GM12878 (cell line): Measurements from ENCODE around the gene ITGAD. TPM values are rescaled to one million over a fixed set of nuclear protein-coding genes. Genes with fewer than 3 reads are reported as not detected.

Experiments used
- ATAC-seq: fragments of 200-7000 bp; cut with Tn5 transposase; 3 replicates; pipeline ENCODE4 v1.9.1; 2020; ENCODE audit warnings: mild to moderate bottlenecking, moderate library complexity
- BruUV-seq: library from RNA; stranded (reverse); fragments of 400-500 nt; replicated peaks from 2 replicates; lab custom pipeline; 2021; lab: Mats Ljungman, UMichigan
- CTCF ChIA-PET: fragments of 300-600 bp; sonication (Branson Sonifier 250); formaldehyde crosslinking; extraction: SDS; loops from one replicate; lab custom pipeline; 2021; ENCODE audit warnings: inconsistent platforms; lab: Yijun Ruan, JAX
- POLR2A ChIA-PET: fragments of 350-600 bp; formaldehyde crosslinking; extraction: SDS; loops from one replicate; lab custom pipeline; 2021; ENCODE audit warnings: inconsistent platforms; lab: Charles Lee
- RAD21 ChIA-PET: fragments of 300-600 bp; sonication (Branson Sonifier 250); formaldehyde crosslinking; loops from one replicate; lab custom pipeline; 2023; ENCODE audit warnings: antibody characterized with exemption; ENCODE audit not compliant: unreplicated experiment; lab: Charles Lee
- SMC1A ChIA-PET: fragments of 300-600 bp; sonication (Branson Sonifier 250); formaldehyde crosslinking; loops from one replicate; lab custom pipeline; 2023; ENCODE audit not compliant: unreplicated experiment, uncharacterized antibody; lab: Charles Lee
- DNase-seq: peaks from one replicate; pipeline ENCODE4 v3.0.0-alpha.2; 2011; ENCODE audit warnings: low read depth, low spot score
- FAIRE-seq: peaks from 3 replicates; lab custom pipeline; 2011; peaks lifted over from hg19 to GRCh38; lab: Jason Lieb, UNC
- H2AFZ ChIP-seq: 2 replicates; pipeline ENCODE4 v1.6.0; 2011; ENCODE audit warnings: low read depth, low read length, control low read depth; ENCODE audit not compliant: control insufficient read depth
- H3K27ac ChIP-seq: 2 replicates; pipeline ENCODE4 v1.5.1; 2011; ENCODE audit warnings: control low read depth; ENCODE audit not compliant: control insufficient read depth, insufficient read depth
- H3K27me3 ChIP-seq, 2 experiments: replicated peaks in 1 of 2; 2 replicates each; pipeline versions ENCODE4 v1.6.0 to v1.6.1; 2011; ENCODE audit warnings: low read length in 1 of 2; ENCODE audit not compliant: control insufficient read depth in 2 of 2, insufficient read depth in 2 of 2
- H3K36me3 ChIP-seq, 2 experiments: 2 replicates each; pipeline ENCODE4 v1.5.1; 2011; ENCODE audit warnings: low read length in 1 of 2; ENCODE audit not compliant: control insufficient read depth in 2 of 2, insufficient read depth in 2 of 2
- H3K4me1 ChIP-seq: 2 replicates; pipeline ENCODE4 v1.6.1; 2011; ENCODE audit warnings: mild to moderate bottlenecking, low read length, moderate library complexity, mixed read lengths; ENCODE audit not compliant: control insufficient read depth, insufficient read depth
- H3K4me2 ChIP-seq: 2 replicates; pipeline ENCODE4 v1.6.0; 2011; ENCODE audit warnings: control low read depth; ENCODE audit not compliant: control insufficient read depth, insufficient read depth
- H3K4me3 ChIP-seq: fragments of 200-600 bp; sonication (generic); 2 replicates; pipeline ENCODE4 v1.5.1; 2016
- H3K79me2 ChIP-seq: 2 replicates; pipeline ENCODE4 v1.6.0; 2011; ENCODE audit warnings: low read length; ENCODE audit not compliant: control insufficient read depth, insufficient read depth
- H3K9ac ChIP-seq: 2 replicates; pipeline ENCODE4 v1.8.0; 2011; ENCODE audit warnings: low read length, control low read depth, mixed read lengths; ENCODE audit not compliant: control insufficient read depth, insufficient read depth
- H3K9me3 ChIP-seq: replicated peaks from 3 replicates; pipeline ENCODE4 v1.5.1; 2011; ENCODE audit warnings: mild to moderate bottlenecking, low read length; ENCODE audit not compliant: control insufficient read depth, insufficient read depth
- H4K20me1 ChIP-seq: 2 replicates; pipeline ENCODE4 v1.6.0; 2011; ENCODE audit not compliant: control insufficient read depth, insufficient read depth
- BCL11A ChIP-seq: IDR thresholded peaks from 2 replicates; pipeline ENCODE4 v1.6.1; 2011; ENCODE audit warnings: low read depth, low read length
- CBFB ChIP-seq: IDR thresholded peaks from 2 replicates; pipeline ENCODE4 v1.6.1; 2016; ENCODE audit warnings: antibody characterized with exemption, low read depth
- E4F1 ChIP-seq: fragments of 450-650 bp; IDR thresholded peaks from 2 replicates; pipeline ENCODE4 v1.6.1; 2018; ENCODE audit warnings: borderline replicate concordance, mild to moderate bottlenecking; ENCODE audit not compliant: partially characterized antibody
- ELK1 ChIP-seq: IDR thresholded peaks from 2 replicates; pipeline ENCODE4 v1.6.1; 2012; ENCODE audit warnings: low read depth, low read length, improper control_type of control experiment
- HDAC6 ChIP-seq: fragments of 200-600 bp; sonication (generic); IDR thresholded peaks from one replicate; pipeline ENCODE4 v1.8.0; 2017; ENCODE audit warnings: antibody characterized with exemption; ENCODE audit not compliant: unreplicated experiment
- JUND ChIP-seq: IDR thresholded peaks from 2 replicates; pipeline ENCODE4 v1.6.1; 2012; ENCODE audit warnings: low read depth, mild to moderate bottlenecking, low read length, improper control_type of control experiment, moderate library complexity
- LARP7 ChIP-seq: fragments of 450-650 bp; IDR thresholded peaks from 2 replicates; pipeline ENCODE4 v1.6.1; 2017; ENCODE audit warnings: mild to moderate bottlenecking
- MTA2 ChIP-seq: fragments of 450-650 bp; IDR thresholded peaks from 2 replicates; pipeline ENCODE4 v1.6.1; 2016; ENCODE audit warnings: low read depth, mild to moderate bottlenecking, moderate library complexity
- MTA3 ChIP-seq: IDR thresholded peaks from 2 replicates; pipeline ENCODE4 v1.6.1; 2012; ENCODE audit warnings: low read length, inconsistent platforms, borderline replicate concordance
- MXI1 ChIP-seq: fragments of 150-350 bp; IDR thresholded peaks from 2 replicates; pipeline ENCODE4 v1.6.1; 2011; ENCODE audit warnings: low read depth, mild to moderate bottlenecking, inconsistent platforms, low read length, improper control_type of control experiment
- NR2C2 ChIP-seq: IDR thresholded peaks from 2 replicates; pipeline ENCODE4 v1.6.1; 2011; ENCODE audit warnings: borderline replicate concordance, low read depth; ENCODE audit not compliant: control insufficient read depth, insufficient read length
- PBX3 ChIP-seq: IDR thresholded peaks from 2 replicates; pipeline ENCODE4 v1.6.1; 2011; ENCODE audit warnings: mild to moderate bottlenecking, low read depth, low read length, moderate library complexity; ENCODE audit not compliant: insufficient replicate concordance
- POLR2AphosphoS2 ChIP-seq: IDR thresholded peaks from 2 replicates; pipeline ENCODE4 v1.6.1; 2011; ENCODE audit warnings: low read depth, mild to moderate bottlenecking, low read length, improper control_type of control experiment, moderate library complexity
- SP1 ChIP-seq: IDR thresholded peaks from one replicate; pipeline ENCODE4 v1.6.1; 2011; ENCODE audit warnings: low read depth, low read length
- SPI1 ChIP-seq: IDR thresholded peaks from 2 replicates; pipeline ENCODE4 v1.6.1; 2011; ENCODE audit warnings: low read depth, mild to moderate bottlenecking, low read length, moderate library complexity, borderline replicate concordance; ENCODE audit not compliant: insufficient read depth
- SUZ12 ChIP-seq: fragments of 200-600 bp; sonication (generic); IDR thresholded peaks from one replicate; pipeline ENCODE4 v1.6.1; 2018; ENCODE audit warnings: antibody characterized with exemption, mild to moderate bottlenecking; ENCODE audit not compliant: unreplicated experiment
- ZBED1 ChIP-seq: IDR thresholded peaks from 2 replicates; pipeline ENCODE4 v1.6.1; 2016; ENCODE audit warnings: borderline replicate concordance
- ZNF384 ChIP-seq: IDR thresholded peaks from 2 replicates; pipeline ENCODE4 v1.6.1; 2012; ENCODE audit warnings: low read depth, mild to moderate bottlenecking, low read length, improper control_type of control experiment, borderline replicate concordance
- WGBS: methylation state at CpG from one replicate; pipeline ENCODE4 v1.1.6; 2016; ENCODE audit warnings: low lambda C conversion rate; ENCODE audit not compliant: insufficient replicate concordance, insufficient coverage; ENCODE audit errors: missing lambda C conversion rate; 5-methylcytosine and 5-hydroxymethylcytosine counted together
- in situ Hi-C: fragments of 300-500 bp; cut with MboI; formaldehyde crosslinking; loops from 9 replicates; pipeline ENCODE4 v1.14.3; 2018; ENCODE audit warnings: mixed read lengths
- intact Hi-C: fragments of 100-400 bp; cut with micrococcal nuclease; formaldehyde crosslinking; loops from one replicate; pipeline ENCODE4 v1.14.2; 2022; ENCODE audit not compliant: unreplicated experiment
- polyA plus RNA-seq, 11 experiments: library from polyadenylated mRNA; depleted of rRNA in 4 of 11; unstranded in 6 of 11; stranded (reverse) in 5 of 11; fragments of >200 nt; fragmentation: Nextera tagmentation in 4 of 11; fragmentation: Illumina TruSeq in 1 of 11; extraction: Ambion mirVana in 4 of 11; extraction: Trizol in 1 of 11; gene quantifications; 1 replicate in 1 of 11; 2 replicates in 10 of 11; pipeline versions ENCODE4 v1.2.1 to v1.2.3, GENCODE V29; 2011 to 2016; ENCODE audit warnings: inconsistent platforms in 2 of 11, missing spikeins in 2 of 11, low read depth in 1 of 11
- total RNA-seq, 4 experiments: library from RNA; depleted of rRNA in 3 of 4; stranded (reverse); fragments of >200 nt in 3 of 4; fragmentation: Illumina TruSeq in 1 of 4; extraction: Trizol in 1 of 4; gene quantifications; 2 replicates each; pipeline versions ENCODE4 v1.2.1 to v1.2.3, GENCODE V29; 2013 to 2021

Gene ITGAD
- total and polyA plus RNA-seq, 10 of the 15 experiments (the other 5 are each of a cell fraction or from before 2014, with no cell fraction given), result 0.29 to 4.0 (median 1.2) TPM

GRCh38 chr16:31352376-31353115 lies 40.6 kb upstream of the ITGAD start:
- Histone ChIP-seq H3K4me3 (peak overlapping the region; percentile 57; the same call in 1 of the 2 replicates), H3K79me2 (no peaks in the 10 kb centered on the region), H3K36me3 (no peaks in the 10 kb centered on the region), H3K4me1 (peaks cover 60% of the 10 kb centered on the region), H3K4me2 (peak overlapping the region; percentile 97), H3K27ac (peak overlapping the region; percentile 65), H3K9ac (peak overlapping the region; percentile 24), H4K20me1 (no peaks in the 10 kb centered on the region), H3K9me3 (peaks cover 2% of the 10 kb centered on the region; the same call in 1 of the 3 replicates), H3K27me3 (no peaks in the 10 kb centered on the region), H2AFZ (peak overlapping the region; percentile 16; the same call in 1 of the 2 replicates)
- POLR2A ChIA-PET, result no interaction called here
- ATAC-seq (peak; percentile 39), DNase-seq (no peak), FAIRE-seq (no peak)
- SMC1A ChIA-PET, result interaction anchor here (1.5 to 1.6 kb wide), 2 partner anchors 8 to 152 kb away, joined by 3 to 4 read pairs; no protein-coding TSS in a partner anchor
- intact Hi-C loops, result loop anchor here (5.0 to 10.0 kb wide), 2 partner anchors 85 to 522 kb away; partner anchors contain the start of gene ZNF267
- BruUV-seq, result no TSS peak
- RAD21 ChIA-PET, result no interaction called here
- CTCF ChIA-PET, result no interaction called here
- WGBS, result 18% methylated on average over 17 of the region's 22 CpGs
- in situ Hi-C loops, result loop anchor here (10.0 kb wide), 1 partner anchor 522 kb away; the partner anchor contains the start of gene ZNF267
- peak; percentile 47; the same call in 1 of the 2 replicates for TF ChIP-seq LARP7
- TF ChIP-seq SP1, result no peak
- TF ChIP-seq CBFB, result no peak
- no peak for TF ChIP-seq ELK1
- no peak for TF ChIP-seq E4F1
- TF ChIP-seq BCL11A, result no peak; the same call in 1 of the 2 replicates
- peak; percentile 92 for TF ChIP-seq SPI1
- no peak for TF ChIP-seq ZNF384
- TF ChIP-seq NR2C2, result no peak
- no peak for TF ChIP-seq HDAC6
- TF ChIP-seq ZBED1, result no peak
- no peak for TF ChIP-seq MTA3
- TF ChIP-seq POLR2AphosphoS2, result no peak
- TF ChIP-seq SUZ12, result no peak
- TF ChIP-seq JUND, result no peak
- no peak for TF ChIP-seq PBX3
- peak; percentile 16; the same call in 1 of the 2 replicates for TF ChIP-seq MTA2
- TF ChIP-seq MXI1, result no peak
